ENCODE measurements around the gene C19orf18. TPM values are rescaled to one million over a fixed set of nuclear protein-coding genes. Genes with fewer than 3 reads are reported as not detected.
"Not testable (repeated sequence)": the region's sequence is repeated elsewhere in the genome, so short reads cannot be mapped to it uniquely, and the experiment has no call there.

The C19orf18 gene
- 0.82 TPM for total RNA-seq

DNA sequence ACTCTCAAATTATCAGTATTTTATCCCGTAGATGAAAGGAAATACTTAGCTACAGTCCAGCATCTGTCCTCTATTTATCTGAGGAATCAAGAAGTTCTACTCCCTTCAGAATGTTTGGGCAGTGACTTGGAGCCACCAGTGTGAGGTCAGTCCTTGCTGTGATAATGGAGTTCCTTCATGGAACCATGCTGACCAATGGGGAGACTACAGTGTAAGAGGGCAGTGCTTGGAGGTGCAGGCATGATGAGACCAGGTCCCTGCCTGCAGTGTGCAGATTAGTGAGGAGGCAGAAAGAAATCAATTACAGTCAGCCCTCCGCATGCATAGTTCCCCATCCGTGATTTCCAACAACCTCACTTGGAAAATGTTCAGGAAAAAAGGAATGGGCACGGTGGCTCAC lies at the start of gene C19orf18:
C19orf18 (minus strand) TSS at position 101 of the 400 bp plus-strand sequence. CDS start 102 bp downstream, outside the sequence.
- FAIRE-seq (no peak), DNase-seq (ENCODE audit: low spot score in 2 of 2) (no peak)

DNA sequence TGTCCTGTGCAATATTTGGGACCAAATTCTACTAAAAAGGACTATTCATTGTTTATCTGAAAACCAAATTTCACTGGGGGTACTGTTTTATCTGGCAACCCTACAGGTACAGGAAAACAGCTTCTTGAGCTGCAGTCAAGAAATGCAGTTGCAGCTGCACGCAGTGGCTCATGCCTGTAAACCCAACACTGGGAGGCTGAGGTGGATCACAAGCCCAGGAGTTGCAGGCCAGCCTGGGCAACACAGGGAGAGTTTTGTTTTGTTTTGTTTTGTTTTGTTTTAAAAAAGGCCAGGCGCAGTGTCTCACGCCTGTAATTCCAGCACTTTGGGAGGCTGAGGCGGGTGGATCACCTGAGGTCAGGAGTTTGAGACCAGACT lies 47.9 kb upstream of the C19orf18 start:
- FAIRE-seq = no peak
- DNase-seq (ENCODE audit: low spot score in 2 of 2) = no peak

DNA sequence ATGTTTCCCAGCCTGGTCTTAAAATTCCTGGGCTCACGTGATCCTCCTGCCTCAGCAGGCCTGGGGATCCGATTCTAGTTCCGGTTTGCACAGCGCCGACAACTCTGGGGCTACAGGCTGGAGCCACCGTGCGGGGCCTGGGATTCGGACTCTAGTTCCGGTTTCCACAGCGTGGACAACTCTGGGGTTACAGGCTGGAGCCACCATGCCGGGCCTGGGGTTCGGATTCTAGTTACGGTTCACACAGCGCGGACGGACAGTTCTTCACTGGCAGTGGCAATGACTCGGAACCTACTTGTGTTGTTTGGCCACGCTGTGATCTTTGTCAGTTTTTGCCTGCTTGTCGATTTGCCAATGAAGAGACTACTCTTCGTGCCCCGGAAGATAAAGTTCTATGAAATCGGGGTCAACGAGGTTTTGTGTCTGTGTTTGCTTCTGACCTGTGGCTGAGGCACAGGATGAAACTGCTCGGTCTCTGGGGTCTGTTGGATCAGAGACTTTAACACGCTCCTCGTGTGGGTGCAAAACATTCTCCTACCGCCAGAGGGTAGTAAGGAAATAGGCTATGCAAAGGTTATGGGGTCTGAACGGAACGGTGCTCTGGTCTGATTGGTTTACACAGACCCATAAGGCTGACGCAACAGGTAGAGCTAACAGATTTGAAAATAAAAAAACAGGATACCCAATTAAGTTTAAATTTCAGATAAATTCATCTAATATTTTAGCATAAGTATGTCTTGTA lies 47.4 kb upstream of the C19orf18 start:
- FAIRE-seq (peak; percentile 28), DNase-seq (ENCODE audit: low spot score in 2 of 2) (peak; percentile 74 to 85)

DNA sequence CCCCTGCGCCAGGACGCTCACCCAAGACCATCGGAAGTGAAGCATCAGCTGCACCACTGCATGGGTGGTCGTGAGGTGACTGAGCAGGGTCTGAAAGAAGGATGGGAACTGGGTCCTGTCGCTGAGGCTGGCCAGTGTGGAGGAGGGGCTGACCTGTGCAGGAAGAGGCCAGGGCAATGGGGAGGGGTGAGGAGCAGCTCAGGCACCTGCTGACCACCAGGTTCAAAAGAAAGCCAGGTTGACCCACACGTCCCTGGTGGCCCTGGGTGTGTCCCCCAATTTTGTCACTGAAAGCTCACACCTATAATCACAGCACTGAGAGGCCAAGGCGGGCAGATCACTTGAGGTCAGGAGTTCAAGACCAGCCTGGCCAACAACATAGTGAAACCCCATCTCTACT lies 45.8 kb upstream of the C19orf18 start:
- FAIRE-seq = no peak

DNA sequence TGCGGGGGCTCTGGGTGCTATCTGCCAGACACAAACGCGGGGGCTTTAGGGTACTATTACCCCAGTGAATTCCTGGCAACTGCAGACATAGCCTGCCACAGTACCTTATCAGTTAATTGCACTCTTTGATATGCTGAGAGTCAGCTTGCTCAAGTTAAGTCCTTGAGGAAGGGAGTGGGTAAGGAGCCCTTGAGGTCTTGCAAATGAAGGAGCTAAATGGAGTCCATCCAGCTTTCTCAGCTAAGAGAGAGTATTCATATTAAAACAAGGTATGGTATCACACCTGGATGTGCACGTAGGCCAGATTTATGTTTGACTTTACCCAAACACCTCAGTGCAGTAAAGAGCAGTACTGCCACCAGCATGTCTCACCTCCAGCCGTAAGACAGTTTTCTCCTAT lies 39.8 kb upstream of the C19orf18 start:
- DNase-seq (ENCODE audit: low spot score in 2 of 2) (no peak), FAIRE-seq (no peak)

More for the DNA sequence above, 45.8 kb upstream of the C19orf18 start:
- no peak for DNase-seq (ENCODE audit: low spot score in 2 of 2)

DNA sequence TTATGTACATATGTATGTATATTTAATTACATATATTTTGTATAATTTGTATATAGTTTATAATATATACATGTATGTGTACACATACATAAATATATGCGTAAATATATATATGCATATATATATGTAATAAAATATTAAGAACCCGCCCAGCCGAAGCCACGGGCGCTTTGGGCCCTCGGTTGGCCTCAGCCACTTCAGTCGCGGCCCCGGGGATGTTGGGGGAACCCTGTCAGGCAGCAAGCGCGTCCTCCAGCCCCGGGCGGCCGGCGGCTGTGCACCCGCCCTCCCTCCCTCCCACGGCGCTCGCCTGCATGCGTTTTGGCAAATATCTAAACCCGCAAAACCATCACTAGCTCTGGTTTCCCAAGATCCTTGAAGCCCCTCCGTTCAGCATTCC lies 36.2 kb upstream of the C19orf18 start:
- FAIRE-seq (no peak), DNase-seq (ENCODE audit: low spot score in 2 of 2) (no peak)

DNA sequence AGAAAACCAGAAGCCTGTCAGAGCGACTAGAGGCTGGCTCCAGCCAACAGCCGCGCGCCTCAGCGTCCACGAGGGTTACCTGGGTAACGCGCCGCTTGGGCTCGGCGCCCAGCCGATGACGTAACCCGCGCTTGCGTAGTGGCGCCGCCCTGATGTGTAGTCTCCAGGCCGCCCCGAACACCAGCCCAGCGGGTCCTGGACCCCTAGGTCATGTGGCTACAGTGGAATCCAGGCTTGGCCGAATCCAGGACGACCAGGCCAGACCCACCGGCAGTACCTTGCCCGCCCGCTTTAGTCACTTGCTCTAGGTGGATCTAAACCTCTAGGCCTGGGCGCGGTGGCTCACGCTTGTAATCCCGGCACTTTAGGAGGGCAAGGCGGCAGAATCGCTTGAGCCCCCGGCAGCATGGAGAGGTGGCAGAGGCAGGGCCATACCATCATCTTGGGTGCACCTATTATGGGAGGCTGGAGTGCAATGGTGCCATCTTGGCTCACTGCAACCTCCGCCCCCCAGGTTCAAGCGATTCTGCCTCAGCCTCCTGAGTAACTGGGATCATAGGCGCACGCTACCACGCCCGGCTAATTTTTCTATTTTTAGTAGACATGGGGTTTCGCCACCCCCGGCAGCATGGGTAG lies 35.5 kb upstream of the C19orf18 start:
- FAIRE-seq (no peak), DNase-seq (ENCODE audit: low spot score in 2 of 2) (peak; percentile 89 to 95)

DNA sequence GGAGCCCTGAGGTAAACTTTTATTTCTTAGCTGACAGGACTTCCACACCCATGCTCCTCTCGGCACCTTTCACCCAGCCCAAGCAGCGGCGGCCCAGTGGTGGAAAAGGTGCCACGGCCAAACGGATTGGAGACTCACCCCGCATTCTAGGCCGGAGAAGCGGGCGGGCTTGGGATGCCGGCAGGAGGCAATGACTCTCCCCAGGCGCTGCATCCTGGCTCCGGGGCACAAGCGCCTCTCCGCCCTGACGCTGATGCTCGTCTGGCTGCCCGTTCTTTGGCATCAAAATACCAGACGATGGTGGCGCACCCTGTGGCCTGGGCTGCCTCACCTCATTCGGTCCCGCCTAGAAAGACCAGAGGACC lies 34.9 kb upstream of the C19orf18 start:
- no peak for DNase-seq (ENCODE audit: low spot score in 2 of 2)
- FAIRE-seq = no peak

DNA sequence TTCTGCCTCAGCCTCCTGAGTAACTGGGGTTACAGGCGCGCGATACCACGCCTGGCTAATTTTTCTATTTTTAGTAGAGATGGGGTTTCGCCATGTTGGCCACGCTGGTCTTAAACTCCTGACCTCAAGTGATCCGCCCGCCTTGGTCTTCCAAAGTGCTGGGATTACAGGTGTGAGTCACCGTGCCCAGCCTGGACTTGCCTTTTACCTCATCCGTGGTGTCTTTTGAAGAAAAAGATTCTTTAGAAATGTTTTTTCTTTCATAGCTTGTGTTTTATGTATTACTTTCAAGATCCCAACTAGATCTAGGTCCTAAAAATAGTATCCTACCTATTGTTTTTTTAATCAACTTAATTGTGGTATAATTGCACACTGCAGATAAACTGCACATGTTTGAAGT lies 34.5 kb upstream of the C19orf18 start:
- not testable (repeated sequence) for DNase-seq (ENCODE audit: low spot score in 2 of 2); FAIRE-seq

DNA sequence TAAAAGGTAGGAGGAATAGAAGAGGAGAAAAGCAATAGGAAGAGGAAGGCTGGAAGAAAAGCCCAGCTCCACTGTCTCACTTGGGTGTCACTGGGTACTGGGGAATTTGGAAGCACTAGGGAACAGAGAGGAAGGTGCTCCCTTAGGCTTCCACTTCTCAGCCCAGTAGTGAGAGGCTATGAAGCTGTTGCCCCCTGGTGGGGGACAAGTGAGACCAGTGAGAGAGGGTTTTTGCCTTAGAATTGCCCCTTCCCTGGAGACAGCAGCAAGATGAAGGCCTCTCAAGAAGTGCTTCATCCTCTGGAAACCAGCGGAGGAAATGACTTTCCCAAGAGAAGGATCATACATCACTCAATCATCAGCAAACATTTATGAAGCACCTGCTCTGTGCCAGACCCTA lies 33.0 kb upstream of the C19orf18 start:
- FAIRE-seq = no peak

DNA sequence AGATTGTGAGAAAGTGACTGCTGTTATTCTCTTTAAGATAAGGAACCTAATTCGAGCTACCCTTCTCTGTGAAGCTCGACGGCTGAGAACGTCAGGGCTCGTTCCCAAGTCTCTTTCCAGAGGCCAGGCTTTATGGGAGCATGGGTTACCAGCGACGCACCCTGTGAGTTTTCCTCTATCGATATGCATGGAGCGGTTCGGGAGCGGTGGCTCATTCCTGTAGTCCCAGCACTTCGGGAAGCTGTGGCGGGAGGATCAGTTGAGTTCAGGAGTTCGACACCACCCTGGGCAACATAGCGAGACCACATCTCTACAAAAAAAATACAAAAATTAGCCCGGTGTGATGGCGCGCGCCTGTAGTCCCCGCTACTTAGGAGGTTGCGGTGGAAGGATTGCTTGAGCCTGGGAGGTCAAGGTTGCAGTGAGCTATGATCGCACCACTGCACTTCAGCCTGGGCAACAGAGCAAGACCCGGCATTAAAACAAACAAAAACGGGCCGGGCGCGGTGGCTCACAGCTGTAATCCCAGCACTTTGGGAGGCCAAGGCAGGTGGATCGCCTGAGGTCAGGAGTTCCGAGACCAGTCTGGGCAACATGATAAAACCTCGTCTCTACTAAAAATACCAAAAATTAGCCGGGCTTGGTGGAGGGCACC lies 29.0 kb upstream of the C19orf18 start:
- no peak for FAIRE-seq
- no peak for DNase-seq (ENCODE audit: low spot score in 2 of 2)

More for the DNA sequence above, 33.0 kb upstream of the C19orf18 start:
- no peak for DNase-seq (ENCODE audit: low spot score in 2 of 2)

DNA sequence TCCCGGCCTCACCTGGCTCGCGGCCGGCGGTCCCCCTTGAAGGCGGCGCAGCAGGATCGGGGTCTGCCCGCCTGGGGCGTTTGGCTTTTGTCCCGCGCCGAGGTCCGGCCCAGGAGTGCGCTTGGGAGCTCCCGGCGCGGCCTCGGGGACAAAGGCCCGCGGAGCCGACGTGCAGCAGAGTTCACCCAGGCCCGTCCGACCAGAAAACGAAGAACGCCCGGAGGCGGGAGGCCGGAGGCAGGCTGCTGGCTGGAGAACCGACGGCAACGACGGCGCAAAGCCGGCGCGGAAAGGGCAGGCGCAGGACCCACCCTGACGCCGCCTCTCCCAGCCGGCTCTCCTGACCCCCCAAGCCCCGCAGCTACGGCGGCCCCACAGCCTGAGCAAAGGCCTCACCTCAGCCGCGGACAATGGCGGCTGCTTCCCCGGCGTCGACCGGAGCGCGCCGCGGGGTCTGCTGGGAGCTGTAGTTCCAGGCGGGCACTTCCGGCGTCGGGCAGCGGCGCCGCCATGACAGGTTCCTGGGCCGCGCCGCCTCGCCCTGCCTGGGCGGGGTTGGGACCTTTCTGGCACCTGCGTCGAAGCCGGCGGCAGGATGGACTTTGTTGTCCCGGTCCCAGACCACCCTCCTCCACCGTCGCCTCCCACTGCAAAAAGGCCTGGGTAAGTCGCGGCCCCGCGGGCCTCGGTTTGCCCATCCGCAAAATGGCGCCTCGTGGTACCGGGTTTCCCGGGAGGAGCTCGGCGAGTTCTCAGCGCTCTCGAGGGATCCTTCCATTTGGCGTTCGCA lies 28.2 kb upstream of the C19orf18 start, which contains the start of gene ZNF606:
ZNF606 (minus strand) TSS at position 437 of the 790 bp plus-strand sequence. CDS start 1,501 bp downstream, outside the sequence.
- FAIRE-seq (no peak), DNase-seq (ENCODE audit: low spot score in 2 of 2) (peak; percentile 93 to 95)

DNA sequence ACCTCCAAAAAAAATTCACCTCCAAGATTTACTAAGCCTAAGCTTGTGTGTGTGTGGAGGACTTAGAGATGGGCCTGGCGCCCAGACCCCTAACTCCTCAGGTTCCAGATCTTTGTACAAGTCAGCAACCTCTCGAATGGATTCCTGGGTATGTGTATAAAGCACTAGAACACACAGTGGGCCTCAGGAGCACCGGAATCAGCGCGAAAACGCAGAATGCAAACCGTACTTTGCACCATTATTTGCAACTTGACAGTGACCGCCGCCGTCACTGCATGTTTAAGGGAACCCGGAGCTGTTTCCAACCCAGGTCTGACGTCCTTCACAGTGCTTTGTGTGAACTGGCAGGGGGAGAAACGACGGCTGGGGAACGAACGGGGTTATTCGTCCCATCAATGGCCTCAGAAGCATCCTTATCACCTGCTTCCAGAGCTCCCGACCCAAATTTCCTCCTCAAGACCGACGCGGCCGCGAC lies 27.6 kb upstream of the C19orf18 start:
- DNase-seq (ENCODE audit: low spot score in 2 of 2) (peak in 1 of 2 donors; percentile 25), FAIRE-seq (no peak)

DNA sequence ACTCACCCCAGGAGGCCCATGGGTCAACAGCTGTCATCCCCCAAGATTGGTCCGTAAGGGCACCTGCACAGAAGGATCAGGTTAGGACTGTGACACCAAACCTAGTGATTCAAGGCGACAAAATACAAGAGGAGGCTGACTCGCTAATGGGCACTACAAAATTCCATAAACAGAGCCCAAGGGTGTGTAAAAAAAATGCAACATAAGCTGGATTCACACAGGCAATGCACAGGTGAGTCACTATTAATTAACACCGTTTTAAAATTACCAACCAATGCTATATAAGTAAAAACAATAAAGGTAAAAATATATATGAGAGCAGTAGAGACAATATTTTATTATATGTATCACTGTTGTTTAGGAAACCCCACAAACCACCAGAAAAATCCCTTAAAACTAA lies 26.3 kb upstream of the C19orf18 start:
- FAIRE-seq = no peak
- DNase-seq (ENCODE audit: low spot score in 2 of 2) = no peak

DNA sequence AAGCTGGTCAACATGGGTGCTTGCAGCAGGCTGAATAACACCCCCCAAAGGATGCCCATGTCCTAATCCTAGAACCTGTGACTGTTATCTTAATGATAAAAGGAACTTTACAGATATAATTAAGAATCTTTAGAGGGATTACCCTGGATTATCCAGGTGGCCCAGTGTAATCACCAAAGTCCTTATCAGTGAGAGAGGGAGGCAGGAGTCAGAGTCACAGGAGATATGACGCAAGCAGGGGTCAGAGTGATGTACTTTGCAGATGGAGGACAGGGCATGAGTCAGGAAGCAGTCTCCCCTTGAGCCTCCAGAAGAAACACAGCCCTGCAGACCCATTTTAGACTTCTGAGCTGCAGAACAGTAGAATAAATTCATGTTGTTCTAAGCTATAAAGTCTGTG lies 18.5 kb upstream of the C19orf18 start:
- FAIRE-seq (no peak), DNase-seq (ENCODE audit: low spot score in 2 of 2) (no peak)

DNA sequence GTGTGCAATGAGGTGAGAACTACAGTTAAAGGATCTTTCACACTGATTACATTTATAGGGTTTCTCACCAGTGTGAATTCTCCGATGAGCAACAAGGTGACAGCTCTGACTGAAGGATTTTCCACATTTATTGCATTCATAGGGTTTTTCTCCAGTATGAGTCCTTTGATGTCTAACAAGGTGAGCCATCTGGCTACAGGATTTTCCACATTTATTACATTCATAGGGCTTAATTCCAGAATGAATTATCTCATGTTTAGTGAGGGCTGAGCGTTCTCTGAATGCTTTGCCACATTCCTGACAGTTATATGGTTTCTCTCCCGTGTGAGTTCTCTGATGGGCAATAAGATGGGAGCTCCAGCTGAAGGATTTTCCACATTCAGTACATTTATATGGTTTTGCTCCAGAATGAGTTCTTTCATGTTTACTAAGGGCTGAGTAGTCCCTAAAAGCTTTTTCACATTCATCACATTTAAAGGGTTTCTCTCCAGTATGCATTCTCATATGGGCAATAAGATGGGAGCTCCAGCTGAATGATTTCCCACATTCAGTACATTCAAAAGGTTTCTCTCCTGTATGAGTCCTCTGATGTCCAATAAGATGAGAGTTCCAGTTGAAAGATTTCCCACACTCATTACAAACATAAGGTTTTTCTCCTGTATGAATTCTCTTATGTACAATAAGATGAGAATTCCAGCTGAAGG lies 4.4 kb upstream of the C19orf18 start:
- no peak for FAIRE-seq
- no peak for DNase-seq (ENCODE audit: low spot score in 2 of 2)

DNA sequence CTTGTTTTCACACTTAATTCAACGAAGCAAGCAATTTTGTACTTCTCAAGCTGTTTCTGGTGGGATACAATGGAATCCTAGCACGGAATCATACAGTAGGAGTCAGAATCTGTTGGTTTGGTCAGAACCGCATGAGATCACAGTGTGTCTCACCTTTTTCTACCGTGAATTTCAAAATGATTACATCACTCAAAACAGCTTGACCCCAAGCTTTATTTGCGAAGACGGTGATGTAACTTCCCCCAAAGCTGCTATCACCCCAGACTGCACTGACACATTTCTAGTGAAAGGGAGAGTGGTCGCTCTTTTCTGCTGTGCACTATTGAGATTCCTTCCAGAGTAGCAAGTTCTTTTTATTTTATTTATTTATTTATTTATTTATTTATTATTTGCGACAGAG lies 9.6 kb downstream of the C19orf18 start:
- DNase-seq (ENCODE audit: low spot score in 2 of 2) (no peak), FAIRE-seq (no peak)

DNA sequence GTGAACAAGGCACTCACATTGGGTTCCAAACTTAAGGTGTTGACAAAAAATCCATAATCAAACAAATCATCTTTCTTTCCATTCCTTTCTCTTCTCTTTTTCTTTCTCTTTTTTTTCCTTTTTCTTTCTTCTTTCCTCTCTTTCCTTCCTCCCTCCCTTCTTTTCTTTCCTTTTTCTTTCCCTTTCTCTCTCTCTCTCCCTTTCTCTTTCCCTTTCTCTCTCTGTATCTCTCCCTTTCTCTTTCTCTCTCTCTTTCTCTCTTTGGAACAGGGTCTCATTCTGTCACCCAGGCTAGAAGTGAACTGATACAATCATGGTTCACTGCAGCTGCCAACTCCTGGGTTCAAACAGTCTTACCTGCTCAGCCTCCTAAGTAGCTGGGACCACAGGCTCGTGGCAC lies 12.5 kb downstream of the C19orf18 start:
- FAIRE-seq (no peak), DNase-seq (ENCODE audit: low spot score in 2 of 2) (no peak)

DNA sequence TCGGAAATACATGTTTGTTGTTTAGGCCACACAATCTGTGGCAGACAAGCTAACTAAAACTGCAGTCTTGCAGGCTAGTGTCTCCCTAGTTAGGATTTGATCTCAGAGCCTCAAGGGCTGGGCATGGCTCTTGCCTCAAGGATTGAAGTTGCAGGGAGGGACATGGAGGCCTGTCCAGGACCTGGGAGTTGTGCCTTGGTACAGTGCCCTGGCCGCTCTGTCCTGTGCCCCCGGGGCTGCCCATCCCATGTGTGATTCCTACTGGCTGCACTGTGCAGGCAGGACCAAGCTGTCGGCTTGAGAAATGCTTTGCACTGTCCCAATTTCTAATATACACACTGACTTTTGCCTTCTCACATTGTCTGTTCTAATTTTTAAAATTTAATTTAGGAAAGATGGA lies 19.3 kb downstream of the C19orf18 start:
- DNase-seq (ENCODE audit: low spot score in 2 of 2) (no peak), FAIRE-seq (no peak)

DNA sequence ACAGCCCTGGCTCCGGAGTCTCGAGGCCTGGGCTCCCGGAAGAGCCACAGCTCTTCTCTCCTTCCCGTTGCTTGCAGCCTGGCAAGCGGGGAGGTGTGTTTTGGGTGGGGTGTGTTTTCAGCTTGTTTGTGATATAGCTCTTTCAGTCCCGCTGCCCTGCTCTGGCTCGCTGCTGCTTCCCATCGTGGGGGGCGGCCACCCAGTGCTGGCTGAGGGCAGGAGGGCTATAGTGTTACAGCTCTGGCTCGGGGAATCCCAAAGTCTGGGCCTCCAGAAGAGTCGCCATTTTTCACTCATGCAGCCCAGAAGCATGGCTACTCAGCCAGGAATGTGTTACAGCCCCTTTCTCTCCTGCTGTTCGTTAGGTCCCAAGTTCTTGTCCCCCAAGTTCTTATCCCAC lies 24.6 kb downstream of the C19orf18 start:
- FAIRE-seq (no peak), DNase-seq (ENCODE audit: low spot score in 2 of 2) (no peak)
